ENCODE measurements around the gene UCHL5.
"Not testable (repeated sequence)": the region's sequence is repeated elsewhere in the genome, so short reads cannot be mapped to it uniquely, and the experiment has no call there.

The UCHL5 gene

DNA sequence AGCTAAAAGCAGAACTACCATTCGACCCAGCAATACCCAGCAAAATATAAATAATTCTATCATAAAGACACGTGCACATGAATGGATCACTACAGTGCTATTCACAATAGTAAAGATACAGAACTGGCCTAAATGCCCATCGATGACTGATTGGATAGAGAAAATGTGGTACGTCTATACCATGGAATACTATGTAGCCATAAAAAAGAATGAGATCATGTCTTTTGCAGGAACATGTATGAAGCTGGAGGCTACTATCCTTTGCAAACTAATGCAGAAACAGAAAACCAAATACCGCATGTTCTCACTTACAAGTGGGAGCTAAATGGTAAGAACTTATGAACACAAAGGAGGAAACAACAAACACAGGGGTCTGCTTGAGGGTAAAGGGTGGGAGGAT lies 53.4 kb downstream of the UCHL5 start:
- no peak for DNase-seq

GRCh38 chr1:192998536-192998935 lies 60.6 kb downstream of the UCHL5 start:
- no peak for DNase-seq

DNA sequence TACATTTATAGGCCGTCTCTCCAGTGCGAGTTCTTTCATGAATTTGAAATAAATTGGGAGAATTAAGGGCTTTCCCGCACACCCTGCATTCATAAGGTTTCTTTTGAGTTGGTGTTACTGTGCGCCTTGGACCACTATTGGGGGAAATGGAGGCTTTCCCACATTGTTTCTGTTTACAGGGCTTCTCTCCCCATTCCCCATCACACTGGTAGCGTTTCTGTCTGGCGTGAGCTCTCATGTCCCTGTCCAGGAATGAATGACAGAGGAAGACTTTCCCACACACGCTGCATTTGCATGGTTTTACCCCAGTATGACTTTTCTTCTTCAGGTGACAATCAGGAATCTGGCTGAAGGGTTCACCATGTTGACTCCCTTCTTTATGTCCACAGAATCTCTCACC lies 65.0 kb downstream of the UCHL5 start:
- DNase-seq: no peak

- DNase-seq: no peak
These were observed 65.6 kb downstream of the UCHL5 start for GRCh38 chr1:192993426-192994085.

DNA sequence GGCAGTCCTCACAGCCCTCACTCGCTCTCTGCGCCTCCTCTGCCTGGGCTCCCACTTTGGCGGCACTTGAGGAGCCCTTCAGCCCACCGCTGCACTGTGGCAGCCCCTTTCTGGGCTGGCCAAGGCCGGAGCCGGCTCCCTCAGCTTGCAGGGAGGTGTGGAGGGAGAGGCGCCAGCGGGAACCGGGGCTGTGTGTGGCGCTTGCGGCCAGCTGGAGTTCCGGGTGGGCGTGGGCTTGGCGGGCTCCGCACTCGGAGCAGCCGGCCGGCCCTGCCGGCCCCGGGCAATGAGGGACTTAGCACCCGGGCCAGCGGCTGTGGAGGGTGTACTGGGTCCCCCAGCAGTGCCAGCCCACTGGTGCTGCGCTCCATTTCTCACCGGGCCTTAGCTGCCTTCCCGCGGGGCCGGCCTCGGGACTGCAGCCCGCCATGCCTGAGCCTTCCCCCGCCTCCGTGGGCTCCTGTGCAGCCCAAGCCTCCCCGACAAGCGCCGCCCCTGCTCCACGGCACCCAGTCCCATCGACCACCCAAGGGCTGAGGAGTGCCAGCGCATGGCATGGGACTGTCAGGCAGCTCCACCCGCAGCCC lies 72.3 kb downstream of the UCHL5 start:
- DNase-seq: not testable (repeated sequence)

DNA sequence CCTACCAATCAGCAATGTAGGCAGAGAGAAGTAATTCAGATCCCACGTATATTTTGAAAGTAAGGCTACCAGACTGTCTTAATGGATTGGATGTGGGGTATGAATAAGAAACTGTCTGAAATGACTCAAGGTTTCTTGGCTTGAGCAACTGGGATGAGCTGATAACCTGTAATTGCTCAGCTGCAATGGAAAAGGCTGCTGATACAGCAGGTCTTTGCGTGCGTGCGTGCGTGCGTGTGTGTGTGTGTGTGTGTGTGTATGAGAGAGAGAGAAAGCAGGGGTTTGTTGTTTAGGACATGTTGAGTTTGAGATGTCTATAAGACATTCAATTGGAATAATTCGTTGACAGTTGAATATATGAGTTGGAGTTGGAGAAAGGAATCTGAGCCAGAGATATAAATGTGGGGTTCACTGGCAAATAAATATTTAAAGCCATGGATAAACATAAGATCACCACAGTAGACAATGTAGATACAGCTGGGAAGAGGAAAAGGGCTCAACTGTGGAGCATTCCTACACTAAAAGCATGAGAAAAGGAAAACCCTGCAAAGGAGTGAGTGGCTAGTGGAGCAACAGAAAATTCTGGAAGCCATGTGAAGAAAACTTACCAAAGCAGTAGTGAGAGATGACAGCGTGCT lies 72.9 kb downstream of the UCHL5 start:
- no peak for DNase-seq

DNA sequence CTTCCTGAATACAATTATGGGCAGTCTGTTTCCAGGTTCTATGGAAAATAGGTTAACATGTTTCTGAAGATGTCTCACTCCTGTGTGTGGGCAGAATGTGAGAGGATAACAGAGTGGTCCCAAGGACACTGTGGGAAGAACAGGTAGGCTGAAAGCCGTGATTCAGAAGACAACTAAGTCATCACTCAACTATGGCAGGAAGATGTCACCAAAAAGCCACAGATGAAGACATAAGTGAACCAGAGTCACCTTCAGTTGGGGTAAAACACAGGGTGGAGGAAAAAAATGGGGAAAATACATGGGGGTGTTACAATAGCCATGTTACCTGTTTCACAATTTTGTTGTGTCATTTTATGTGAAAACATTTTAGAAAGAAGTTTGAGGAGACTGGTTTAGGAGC lies 75.1 kb downstream of the UCHL5 start:
- no peak for DNase-seq

GRCh38 chr1:192983349-192983980 lies 75.7 kb downstream of the UCHL5 start:
- DNase-seq: no peak

- no peak for DNase-seq
These were observed 78.3 kb downstream of the UCHL5 start for GRCh38 chr1:192980856-192981255.

GRCh38 chr1:192980334-192980733 lies 78.8 kb downstream of the UCHL5 start:
- DNase-seq: not testable (repeated sequence)

DNA sequence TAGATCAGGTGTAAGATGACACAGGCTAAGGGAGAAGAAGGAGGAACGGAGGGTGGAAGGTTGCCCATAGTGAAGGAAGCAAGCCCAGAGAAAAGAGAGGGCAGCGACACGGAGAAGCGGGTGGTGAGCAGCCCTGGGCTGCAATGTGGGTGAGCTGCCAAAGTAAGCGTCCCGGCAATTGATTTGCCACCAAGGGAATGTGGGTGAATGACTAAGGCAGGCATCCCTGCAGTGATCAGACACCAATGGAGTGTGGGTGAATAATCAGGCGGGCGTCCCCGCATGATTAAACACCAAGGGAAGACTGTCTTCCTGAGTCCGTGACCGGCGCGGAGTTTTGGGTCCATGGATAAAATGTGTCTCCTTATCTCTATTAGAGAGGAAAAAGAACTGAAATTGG lies 79.6 kb downstream of the UCHL5 start:
- DNase-seq: no peak

- no peak for DNase-seq
These were observed 80.9 kb downstream of the UCHL5 start for GRCh38 chr1:192978195-192978710.

- DNase-seq: no peak
These were observed 82.0 kb downstream of the UCHL5 start for GRCh38 chr1:192977089-192977706.

DNA sequence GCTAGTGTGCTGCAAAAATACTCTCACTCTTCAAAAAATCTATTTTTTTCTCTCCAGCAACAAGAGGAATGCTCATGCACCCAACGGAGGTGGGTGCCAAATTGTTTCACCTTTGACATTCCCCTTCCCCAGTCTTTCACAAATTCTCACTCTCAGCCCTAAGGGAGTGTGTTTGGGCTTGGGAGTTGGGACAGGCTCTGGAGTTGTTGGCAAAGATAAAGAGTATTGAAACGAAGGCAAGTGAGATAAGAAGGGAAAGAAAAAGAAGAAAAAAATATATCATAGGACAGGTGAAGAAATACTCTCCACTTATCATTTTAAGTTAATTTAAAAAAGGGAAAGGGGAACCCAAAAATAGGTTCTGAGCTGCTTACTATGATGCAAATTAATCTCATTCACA lies 82.6 kb downstream of the UCHL5 start:
- no peak for DNase-seq

- DNase-seq: no peak
These were observed 84.5 kb downstream of the UCHL5 start for GRCh38 chr1:192974701-192975100.

DNA sequence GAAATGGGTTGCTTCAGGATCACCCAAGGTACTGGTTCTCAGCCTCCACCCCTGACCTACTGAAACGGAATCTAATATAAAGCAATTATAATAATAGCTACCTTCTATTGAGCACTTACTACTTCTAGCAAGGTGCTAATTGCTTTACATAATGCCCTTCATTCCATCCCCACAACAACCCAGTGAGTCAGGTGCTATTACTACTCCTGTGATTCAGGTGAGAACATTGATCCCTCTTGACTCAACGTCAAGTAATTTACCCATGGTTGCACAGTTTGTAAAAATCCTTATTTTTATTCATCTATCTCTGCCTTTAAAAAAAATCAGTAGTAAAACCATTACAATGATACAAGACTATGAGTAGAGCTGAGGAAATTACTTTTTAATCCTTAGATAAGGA lies 85.2 kb downstream of the UCHL5 start:
- DNase-seq: no peak

DNA sequence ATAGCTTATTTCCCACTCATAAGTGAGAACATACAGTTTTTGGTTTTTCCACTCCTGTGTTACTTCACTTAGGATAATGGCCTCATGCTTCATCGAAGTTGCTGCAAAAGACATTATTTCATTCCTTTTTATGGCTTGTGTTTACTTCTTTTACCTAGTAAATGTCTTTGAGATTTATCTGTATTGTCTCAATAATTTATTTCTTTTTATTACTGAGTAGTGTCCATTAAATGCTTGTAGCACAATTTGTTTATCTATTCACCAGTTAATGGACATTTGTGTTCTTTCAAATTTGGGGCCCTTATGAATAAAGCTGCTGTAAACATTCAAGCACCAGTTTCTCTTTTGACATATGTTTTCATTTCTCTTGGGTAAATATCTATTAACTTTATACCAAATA lies 86.0 kb downstream of the UCHL5 start:
- DNase-seq: no peak

GRCh38 chr1:192969091-192969490 lies 90.1 kb downstream of the UCHL5 start:
- no peak for DNase-seq

DNA sequence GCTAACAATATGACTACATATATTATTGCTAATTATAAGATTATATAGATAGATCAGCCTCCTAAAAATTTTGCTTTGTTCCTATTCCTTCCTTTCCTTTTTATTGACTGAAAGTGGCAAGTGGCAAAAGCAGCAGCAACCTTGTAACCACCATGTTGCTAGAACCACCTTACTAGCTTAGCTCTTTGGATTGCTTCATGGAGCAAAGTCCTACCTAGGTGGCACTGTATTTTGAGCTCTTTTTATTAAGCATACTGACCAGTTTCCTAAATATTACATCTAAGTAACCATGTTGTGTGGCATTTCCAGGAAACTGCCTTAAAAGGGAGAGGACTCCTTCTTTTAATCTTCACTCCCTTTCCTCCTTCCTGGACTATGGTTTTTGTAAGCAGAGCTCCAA lies 90.8 kb downstream of the UCHL5 start:
- DNase-seq: no peak

- no peak for DNase-seq
These were observed 91.3 kb downstream of the UCHL5 start for GRCh38 chr1:192967901-192968300.

GRCh38 chr1:192967211-192967877 lies 91.8 kb downstream of the UCHL5 start:
- DNase-seq: no peak

- DNase-seq: no peak
These were observed 93.1 kb downstream of the UCHL5 start for GRCh38 chr1:192966073-192966472.

DNA sequence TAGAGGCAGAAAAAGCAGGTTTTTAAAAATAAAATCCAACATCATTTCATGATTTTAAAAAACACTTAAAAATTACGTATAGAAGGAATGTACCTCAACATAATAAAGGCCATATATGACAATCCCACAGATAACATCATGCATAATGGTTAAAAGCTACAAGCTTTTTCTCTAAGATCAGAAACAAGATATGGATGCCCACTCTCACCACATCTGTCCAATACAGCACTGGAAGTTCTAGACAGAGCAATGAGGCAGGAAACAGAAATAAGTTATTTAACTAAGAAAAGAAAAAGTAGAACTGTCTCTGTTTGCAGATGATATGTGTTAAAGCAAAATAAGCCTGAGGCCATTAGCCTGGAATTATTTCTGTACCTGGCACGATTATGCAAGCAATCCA lies 96.3 kb downstream of the UCHL5 start:
- no peak for DNase-seq
